GOT3 (cell line): Measurements from ENCODE around the gene EPS15.
"Not testable (repeated sequence)": the region's sequence is repeated elsewhere in the genome, so short reads cannot be mapped to it uniquely, and the experiment has no call there.

Experiments
- DNase-seq: peaks from one replicate; lab custom pipeline; 2025; ENCODE audit warnings: mixed read lengths; lab: John Stamatoyannopoulos, UW

EPS15 gene

GRCh38 chr1:51542158-51542953 lies 23.3 kb upstream of the EPS15 start:
- DNase-seq, result no peak

- no peak for DNase-seq
Measured at GRCh38 chr1:51541313-51542050, 22.4 kb upstream of the EPS15 start.

GRCh38 chr1:51537568-51537967 lies 18.5 kb upstream of the EPS15 start:
- DNase-seq, result no peak

GRCh38 chr1:51535006-51535592 lies 16.0 kb upstream of the EPS15 start:
- DNase-seq, result no peak

- no peak for DNase-seq
Measured at GRCh38 chr1:51534447-51534846, 15.4 kb upstream of the EPS15 start.

GRCh38 chr1:51532853-51533252 lies 13.8 kb upstream of the EPS15 start:
- DNase-seq, result no peak

GRCh38 chr1:51530447-51530846 lies 11.4 kb upstream of the EPS15 start:
- DNase-seq, result not testable (repeated sequence)

GRCh38 chr1:51527144-51527543 lies 8.1 kb upstream of the EPS15 start:
- DNase-seq, result no peak

GRCh38 chr1:51526248-51526647 lies 7.2 kb upstream of the EPS15 start:
- no peak for DNase-seq

- DNase-seq, result no peak
Measured at GRCh38 chr1:51525295-51525694, 6.2 kb upstream of the EPS15 start.

- no peak for DNase-seq
Measured at GRCh38 chr1:51524817-51525216, 5.8 kb upstream of the EPS15 start.

GRCh38 chr1:51523931-51524330 lies 4.9 kb upstream of the EPS15 start:
- no peak for DNase-seq

- no peak for DNase-seq
Measured at GRCh38 chr1:51520700-51521248, 1.7 kb upstream of the EPS15 start.

- no peak for DNase-seq
Measured at GRCh38 chr1:51519865-51520699, 1.0 kb upstream of the EPS15 start.

GRCh38 chr1:51518586-51519047 lies 449 bp downstream of the EPS15 start:
- DNase-seq, result no peak

- DNase-seq, result no peak
Measured at GRCh38 chr1:51518033-51518585, 957 bp downstream of the EPS15 start.

GRCh38 chr1:51517361-51518032 lies 1.6 kb downstream of the EPS15 start:
- no peak for DNase-seq

GRCh38 chr1:51516649-51517158 lies 2.4 kb downstream of the EPS15 start:
- no peak for DNase-seq

GRCh38 chr1:51515982-51516648 lies 3.0 kb downstream of the EPS15 start:
- no peak for DNase-seq
